HG02938 (cell line): ENCODE data around the gene PIP4K2A.
A peak's percentile ranks its signal among the peaks of the same experiment; 100 is the strongest.

ENCODE experiments used
- ATAC-seq: cut with Tn5 transposase; IDR thresholded peaks from one replicate; pipeline ENCODE4 v1.9.1; 2021; ENCODE audit warnings: mild to moderate bottlenecking, moderate library complexity; ENCODE audit not compliant: unreplicated experiment

The PIP4K2A gene

DNA sequence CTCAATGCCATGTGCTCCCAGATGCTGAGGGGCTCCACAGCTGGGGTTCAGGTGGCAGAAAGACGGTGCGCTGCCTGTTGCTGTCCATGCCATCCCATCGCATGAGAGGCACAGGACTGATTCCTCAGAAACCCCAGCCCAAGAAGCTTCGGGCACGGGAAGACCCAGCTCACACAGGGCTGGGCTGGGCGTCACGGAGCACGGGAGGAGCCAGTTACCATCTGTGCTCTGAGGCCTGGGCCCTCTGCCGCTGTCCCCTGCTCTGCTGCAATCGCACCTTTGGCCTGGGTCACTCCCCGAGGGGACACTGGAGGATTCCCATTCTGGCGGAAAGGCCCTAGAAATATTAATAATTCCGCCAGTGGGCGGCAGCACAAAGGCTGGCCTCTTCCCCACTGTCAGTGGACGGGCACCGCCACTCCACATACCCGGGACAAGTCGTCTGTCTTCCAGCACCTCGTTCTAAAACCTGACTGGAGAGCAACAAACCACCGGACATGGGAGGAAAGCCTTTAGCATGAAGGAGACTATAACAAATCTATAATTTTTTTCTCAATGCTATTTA is 92.1 kb downstream of the PIP4K2A start:
- ATAC-seq = no peak

GRCh38 chr10:22621726-22622125 is 92.7 kb downstream of the PIP4K2A start:
- no peak for ATAC-seq

DNA sequence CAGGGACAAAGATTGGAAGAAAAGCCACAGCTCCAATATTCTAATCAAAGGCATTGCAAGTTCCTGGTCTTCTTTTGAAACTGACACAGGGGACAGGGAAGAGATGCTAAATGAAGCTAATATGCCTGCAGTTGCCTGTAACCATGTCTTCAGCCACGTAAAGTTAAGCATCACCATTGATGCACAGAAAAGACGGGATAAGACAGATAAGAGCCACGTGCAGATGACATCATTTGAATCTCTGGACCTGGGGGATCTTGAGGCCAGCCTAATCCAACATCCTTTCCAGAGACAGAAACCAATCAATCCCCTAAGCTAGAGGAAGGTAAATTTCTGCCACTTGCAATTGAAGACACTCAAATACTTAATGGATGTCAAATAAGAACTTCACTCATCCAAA is 93.4 kb downstream of the PIP4K2A start:
- no peak for ATAC-seq

- no peak for ATAC-seq
Measured at GRCh38 chr10:22620140-22620857, 94.1 kb downstream of the PIP4K2A start.

GRCh38 chr10:22619101-22619500 is 95.3 kb downstream of the PIP4K2A start:
- ATAC-seq = no peak

GRCh38 chr10:22618078-22618785 is 96.1 kb downstream of the PIP4K2A start:
- ATAC-seq = no peak

DNA sequence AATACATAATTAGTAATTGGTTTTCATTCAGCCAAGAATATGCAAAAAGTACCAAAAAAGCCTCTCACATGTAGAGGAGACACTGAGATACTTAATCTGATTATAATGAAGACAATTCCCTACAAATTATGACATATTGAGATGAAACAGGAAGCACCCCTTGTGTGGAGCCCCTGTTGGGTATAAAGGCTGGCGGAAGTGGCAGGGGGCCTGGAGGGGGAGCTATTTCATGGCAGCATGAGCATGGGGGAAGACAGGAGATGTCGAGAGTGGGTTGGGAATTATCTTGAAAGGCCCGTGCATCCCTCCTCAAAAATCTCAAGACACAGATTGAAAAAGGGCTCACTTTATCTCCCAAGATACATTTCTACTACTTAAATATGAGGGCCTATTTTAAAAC is 96.9 kb downstream of the PIP4K2A start:
- ATAC-seq = no peak

- no peak for ATAC-seq
Measured at GRCh38 chr10:22617051-22617450, 97.3 kb downstream of the PIP4K2A start.

DNA sequence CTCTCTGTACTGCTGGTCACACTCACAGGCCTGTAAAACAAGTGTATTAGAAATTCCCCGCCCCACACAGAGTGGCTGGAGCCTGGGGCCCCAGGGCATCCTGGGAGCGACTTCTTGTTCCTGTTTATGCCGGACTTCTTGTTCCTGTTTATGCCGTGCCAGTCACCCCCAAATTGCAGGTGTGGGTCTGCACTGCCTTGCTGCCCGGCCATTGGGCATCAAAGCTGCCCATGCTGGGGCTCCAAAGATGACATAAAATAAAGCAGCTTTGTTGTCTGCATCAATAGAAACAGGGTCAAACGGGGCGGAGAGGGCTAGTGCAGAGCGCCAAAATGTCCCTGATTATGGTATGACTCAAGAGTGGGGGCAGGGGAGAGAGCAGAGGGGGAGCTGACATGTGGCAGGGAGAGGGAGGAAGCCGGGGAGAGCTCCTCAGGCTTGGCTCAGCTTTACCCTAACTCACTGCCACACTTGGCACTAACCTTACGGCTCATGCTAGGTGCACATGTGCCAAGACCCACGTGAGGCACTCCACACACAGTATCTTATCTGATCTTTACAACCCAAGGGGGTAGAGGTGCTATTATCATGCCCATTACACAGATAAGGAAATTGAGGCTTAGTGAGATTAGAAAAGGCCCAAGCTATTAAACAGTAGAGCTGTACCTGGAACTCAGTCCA is 98.4 kb downstream of the PIP4K2A start:
- ATAC-seq = peak; percentile 52

- ATAC-seq = no peak
Measured at GRCh38 chr10:22615101-22615500, 99.3 kb downstream of the PIP4K2A start.

GRCh38 chr10:22613011-22613410 is 101.4 kb downstream of the PIP4K2A start:
- no peak for ATAC-seq

GRCh38 chr10:22612318-22612717 is 102.1 kb downstream of the PIP4K2A start:
- ATAC-seq = no peak

GRCh38 chr10:22611425-22612115 is 102.8 kb downstream of the PIP4K2A start:
- ATAC-seq = peak; percentile 51

GRCh38 chr10:22610610-22611009 is 103.8 kb downstream of the PIP4K2A start:
- ATAC-seq = no peak

DNA sequence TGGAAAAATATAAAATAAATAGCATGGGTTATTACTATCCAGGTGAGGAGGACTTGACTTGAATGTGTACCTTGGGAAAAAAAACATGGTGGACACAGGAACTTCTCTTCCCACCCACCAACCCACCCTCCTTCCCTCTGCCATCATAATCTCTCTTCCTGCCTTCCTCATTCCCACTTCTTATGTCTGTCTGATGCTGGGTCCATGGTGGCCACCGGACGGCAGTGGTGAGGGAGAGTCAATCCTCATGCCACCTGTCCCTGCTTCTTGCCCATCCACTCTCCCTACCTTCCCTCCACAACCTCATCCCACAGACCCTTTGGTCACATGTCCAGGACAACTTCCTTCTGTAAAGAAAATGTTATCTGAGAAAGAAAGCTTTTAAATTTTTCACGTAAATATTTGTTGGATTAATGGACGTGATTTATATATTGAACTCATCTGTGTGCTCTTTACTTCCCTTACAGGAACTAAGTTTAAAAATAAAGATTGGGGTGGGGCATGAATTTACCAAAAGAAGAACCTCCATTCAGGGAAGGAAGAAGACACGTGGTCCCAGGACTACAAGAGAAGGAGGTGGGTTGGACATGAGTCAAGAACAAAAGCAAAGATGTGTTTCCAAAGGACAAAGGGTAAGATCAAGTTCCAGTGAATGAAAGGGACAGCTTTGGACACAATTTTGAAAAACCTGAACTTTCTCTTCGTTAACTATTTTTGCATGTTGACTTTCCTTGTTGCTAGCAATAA is 104.5 kb downstream of the PIP4K2A start:
- ATAC-seq = no peak

GRCh38 chr10:22609251-22609650 is 105.1 kb downstream of the PIP4K2A start:
- ATAC-seq = no peak

DNA sequence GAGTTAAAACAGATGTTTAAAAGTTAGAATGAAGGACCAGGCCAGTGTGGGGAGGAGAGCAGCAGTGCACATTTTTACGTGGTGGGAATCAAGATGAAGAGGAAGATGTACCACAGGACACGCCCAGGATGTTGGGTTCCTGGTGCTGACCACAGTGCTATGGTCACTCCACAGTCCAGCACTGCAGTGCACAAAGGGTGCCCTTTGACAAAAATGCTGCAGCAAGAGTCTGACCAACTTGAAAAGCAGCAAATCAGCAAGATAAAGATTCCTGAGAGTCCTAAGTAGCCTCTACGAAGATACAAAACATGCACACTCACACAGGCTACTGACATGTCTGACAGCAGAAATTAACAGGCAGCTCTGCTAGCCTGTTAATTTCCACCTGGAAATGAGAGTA is 107.1 kb downstream of the PIP4K2A start:
- no peak for ATAC-seq

GRCh38 chr10:22606164-22606614 is 108.2 kb downstream of the PIP4K2A start:
- peak; percentile 95 for ATAC-seq

DNA sequence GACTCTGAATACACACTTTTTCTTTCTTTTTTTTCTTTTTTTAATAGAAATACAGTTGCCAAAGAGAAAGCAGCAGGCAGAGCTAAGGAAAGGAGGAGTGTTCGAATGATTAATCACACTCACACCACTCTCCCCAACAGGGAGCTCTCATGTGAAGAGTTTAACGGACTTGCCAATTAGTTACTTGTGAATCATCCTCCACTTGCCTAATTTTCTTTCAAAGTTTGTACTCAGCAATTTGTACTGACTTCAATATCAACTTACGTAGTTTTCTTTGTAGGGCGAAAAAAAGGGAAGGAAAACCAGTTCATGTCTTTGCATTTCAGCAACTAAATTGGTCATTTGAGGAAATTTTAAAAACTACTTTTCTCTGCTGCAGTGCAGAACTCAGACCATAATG is 109.2 kb downstream of the PIP4K2A start:
- no peak for ATAC-seq
